Stimulated activated CD8-positive, alpha-beta memory T cell treated with anti-CD3 and anti-CD28 coated beads, Interleukin-12 subunit alpha, Interleukin-12 subunit beta, amount 100 ng/mL, for 4 hours (primary cell): Measurements from ENCODE around the gene PLLP.

ENCODE experiments used
- DNase-seq: peaks from one replicate; pipeline ENCODE4 v3.0.0-alpha.2; 2020; ENCODE audit warnings: low read depth

Gene PLLP

DNA sequence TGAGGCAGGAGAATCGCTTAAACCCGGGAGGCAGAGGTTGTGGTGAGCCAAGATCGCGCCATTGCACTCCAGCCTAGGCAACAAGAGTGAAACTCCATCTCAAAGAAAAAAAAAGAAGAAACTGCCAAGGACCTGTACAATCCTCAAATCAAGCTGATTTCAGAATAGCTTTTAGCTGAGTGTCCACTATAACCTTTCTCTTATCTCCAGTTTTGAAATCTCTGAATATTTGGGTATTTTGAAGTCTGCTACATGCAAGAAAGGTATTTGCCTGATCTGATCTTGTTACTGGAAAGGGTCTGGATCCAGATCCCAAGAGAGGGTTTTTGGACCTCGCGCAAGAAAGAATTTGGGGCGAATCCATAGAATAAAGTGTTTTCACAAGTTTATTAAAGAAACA lies 58.5 kb downstream of the PLLP start:
- no peak for DNase-seq

DNA sequence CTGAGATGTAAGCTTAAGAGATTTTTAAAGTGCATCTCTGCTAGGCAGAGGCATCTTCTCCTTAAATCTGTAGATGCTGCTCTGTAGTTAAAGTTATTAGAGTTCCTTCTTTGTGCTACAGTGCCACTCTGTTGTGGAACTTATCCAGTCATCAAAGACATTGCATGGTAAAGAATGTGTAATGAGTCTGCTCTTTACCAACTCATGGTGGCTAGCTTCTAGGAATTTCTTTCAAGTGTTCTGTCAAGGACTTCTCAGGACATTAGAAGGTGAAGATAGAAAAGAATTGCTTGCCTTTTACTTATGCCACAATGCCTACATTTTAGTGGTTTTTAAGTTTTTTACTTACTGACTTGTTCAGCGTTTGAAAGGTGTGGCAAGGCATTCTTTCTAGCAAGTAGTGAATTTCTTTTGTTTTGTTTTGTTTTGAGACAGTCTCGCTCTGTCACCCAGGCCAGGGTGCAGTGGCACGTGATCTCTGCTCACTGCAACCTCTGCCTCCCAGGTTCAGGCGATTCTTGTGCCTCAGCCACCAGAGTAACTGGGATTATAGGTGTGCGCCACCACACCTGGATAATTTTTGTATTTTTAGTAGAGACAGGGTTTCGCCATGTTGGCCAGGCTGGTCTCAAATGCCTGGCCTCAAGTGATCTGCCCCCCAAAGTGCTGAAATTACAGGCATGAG lies 59.7 kb downstream of the PLLP start:
- DNase-seq = no peak

DNA sequence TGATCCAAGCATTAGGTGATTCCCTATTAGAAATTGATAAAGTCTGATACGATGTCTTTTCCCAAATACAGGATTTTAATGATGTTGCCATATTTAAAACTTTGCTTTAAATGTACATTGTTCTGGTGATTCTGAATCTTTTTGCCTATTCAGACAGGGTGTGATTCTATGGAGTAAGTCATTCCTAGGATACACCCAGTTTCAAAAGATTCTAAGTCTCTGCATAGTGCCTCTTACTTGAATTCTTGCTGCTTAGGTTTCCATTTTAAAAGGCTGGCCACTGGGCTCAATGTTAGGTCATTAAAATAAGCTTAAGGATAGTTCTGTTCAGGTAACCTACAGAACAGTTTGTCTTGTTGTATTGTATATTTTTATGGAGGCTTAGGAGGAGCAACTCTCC lies 61.4 kb downstream of the PLLP start:
- DNase-seq = no peak

DNA sequence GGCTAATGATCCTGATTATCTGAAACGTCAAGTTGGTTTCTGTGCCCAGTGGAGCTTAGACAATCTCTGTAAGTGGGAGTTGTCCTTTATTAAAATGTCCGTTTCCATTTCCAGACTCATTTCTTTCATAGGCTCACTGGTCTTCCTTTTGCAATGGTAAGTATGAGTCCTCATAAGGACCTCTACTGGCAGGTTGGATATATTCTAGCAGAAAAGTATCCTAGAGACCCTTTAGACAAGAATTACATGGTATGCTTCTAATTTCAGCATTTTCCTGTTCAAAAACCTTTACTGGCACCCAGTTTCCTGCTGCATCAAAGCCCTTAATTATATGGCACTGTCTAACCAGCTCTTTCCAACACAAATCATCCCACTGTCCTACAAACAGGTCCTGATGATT lies 67.5 kb downstream of the PLLP start:
- DNase-seq = no peak

DNA sequence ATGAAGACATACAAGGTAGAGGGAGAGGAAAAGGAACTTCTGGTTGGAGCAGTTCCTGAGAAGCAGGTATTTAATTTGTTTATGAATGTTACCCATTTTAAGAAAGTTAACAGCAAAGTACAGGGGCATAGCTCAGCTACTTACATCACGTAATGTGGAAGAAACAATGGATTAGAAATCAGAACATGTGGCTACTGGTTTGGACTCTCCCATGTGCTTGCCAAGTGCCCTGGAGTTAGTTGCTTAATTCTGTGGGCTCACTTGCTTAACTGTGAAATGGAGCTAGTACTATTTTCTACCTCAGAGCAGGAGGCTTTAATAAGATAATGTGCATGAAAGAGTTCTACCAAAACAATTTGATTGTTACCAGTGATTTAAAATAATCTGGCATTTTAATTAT lies 71.0 kb downstream of the PLLP start:
- no peak for DNase-seq

DNA sequence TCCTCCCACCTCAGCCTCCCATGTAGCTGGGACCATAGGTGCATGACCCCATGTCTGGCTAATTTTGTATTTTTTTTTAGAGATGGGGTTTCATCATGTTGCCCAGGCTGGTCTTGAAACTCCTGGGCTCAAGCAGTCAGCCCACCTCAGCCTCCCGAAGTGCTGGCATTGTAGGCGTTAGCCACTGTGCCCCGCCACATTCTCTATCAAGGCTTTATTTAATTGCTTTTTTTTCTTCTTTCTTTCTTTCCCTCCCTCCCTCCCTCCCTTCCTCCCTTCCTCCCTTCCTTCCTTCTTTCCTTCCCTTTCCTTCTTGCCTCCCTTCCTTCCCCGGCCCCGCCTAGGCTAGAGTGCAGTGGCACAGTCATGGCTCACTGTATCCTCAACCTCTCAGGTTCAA lies 74.7 kb downstream of the PLLP start:
- no peak for DNase-seq

DNA sequence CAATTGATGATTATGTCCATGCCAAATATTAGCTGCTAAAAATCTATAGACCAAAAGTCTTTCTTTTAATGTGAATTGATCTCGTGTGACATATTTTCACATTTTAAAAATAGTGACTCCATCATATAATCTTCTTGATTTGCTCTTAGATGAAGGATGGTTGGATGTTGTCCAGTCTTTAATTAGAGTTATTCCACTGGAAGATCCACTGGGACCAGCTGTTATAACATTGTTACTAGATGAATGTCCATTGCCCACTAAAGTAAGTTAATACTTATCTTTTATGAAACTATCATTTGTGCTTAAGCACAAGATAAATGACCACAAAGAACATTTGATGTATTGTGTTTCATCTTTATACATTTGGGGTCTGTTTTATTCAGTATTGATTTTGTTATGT lies 75.5 kb downstream of the PLLP start:
- no peak for DNase-seq
